Central memory CD4-positive, alpha-beta T cell (primary cell): ENCODE data around the gene IMPG1.
A peak's percentile ranks its signal among the peaks of the same experiment; 100 is the strongest.
"Not testable (repeated sequence)": the region's sequence is repeated elsewhere in the genome, so short reads cannot be mapped to it uniquely, and the experiment has no call there.

Source experiments
- DNase-seq: peaks from one replicate; pipeline ENCODE4 v3.0.0; 2022

Gene IMPG1

GRCh38 chr6:75947935-75948334 lies 124.5 kb downstream of the IMPG1 start:
- no peak for DNase-seq

- DNase-seq = no peak
These were observed 126.2 kb downstream of the IMPG1 start for GRCh38 chr6:75946146-75946831.

GRCh38 chr6:75943381-75943780 lies 129.1 kb downstream of the IMPG1 start:
- DNase-seq = no peak

- DNase-seq = no peak
These were observed 131.0 kb downstream of the IMPG1 start for GRCh38 chr6:75941509-75941908.

- no peak for DNase-seq
These were observed 131.9 kb downstream of the IMPG1 start for GRCh38 chr6:75940564-75940963.

GRCh38 chr6:75937846-75938245 lies 134.6 kb downstream of the IMPG1 start:
- no peak for DNase-seq

GRCh38 chr6:75936682-75937081 lies 135.8 kb downstream of the IMPG1 start:
- no peak for DNase-seq

GRCh38 chr6:75935473-75935793 lies 137.0 kb downstream of the IMPG1 start:
- DNase-seq = no peak

- DNase-seq = peak; percentile 19
These were observed 137.6 kb downstream of the IMPG1 start for GRCh38 chr6:75934643-75935472.

GRCh38 chr6:75933387-75933975 lies 139.0 kb downstream of the IMPG1 start:
- DNase-seq = no peak

- no peak for DNase-seq
These were observed 140.4 kb downstream of the IMPG1 start for GRCh38 chr6:75932067-75932466.

- DNase-seq = no peak
These were observed 141.3 kb downstream of the IMPG1 start for GRCh38 chr6:75931011-75931680.

GRCh38 chr6:75926293-75927168 lies 145.9 kb downstream of the IMPG1 start:
- no peak for DNase-seq

GRCh38 chr6:75922226-75922625 lies 150.2 kb downstream of the IMPG1 start:
- DNase-seq = no peak

- no peak for DNase-seq
These were observed 159.4 kb downstream of the IMPG1 start for GRCh38 chr6:75913040-75913439.

- no peak for DNase-seq
These were observed 165.0 kb downstream of the IMPG1 start for GRCh38 chr6:75907444-75907843.

- DNase-seq = no peak
These were observed 165.6 kb downstream of the IMPG1 start for GRCh38 chr6:75906871-75907270.

GRCh38 chr6:75905129-75905528 lies 167.3 kb downstream of the IMPG1 start:
- DNase-seq = not testable (repeated sequence)

GRCh38 chr6:75900216-75900615 lies 172.2 kb downstream of the IMPG1 start:
- DNase-seq = not testable (repeated sequence)

GRCh38 chr6:75896526-75896925 lies 175.9 kb downstream of the IMPG1 start:
- DNase-seq = no peak

GRCh38 chr6:75893776-75894152 lies 178.7 kb downstream of the IMPG1 start:
- DNase-seq = no peak

- DNase-seq = peak; percentile 13
These were observed 179.2 kb downstream of the IMPG1 start for GRCh38 chr6:75893058-75893775.
